GM23248 (cell line): Measurements from ENCODE around the gene CA11.

Experiments
- EZH2 ChIP-seq: fragments of 200-600 bp; sonication (generic); IDR thresholded peaks from 2 replicates; pipeline ENCODE4 v1.6.1; 2018; ENCODE audit warnings: antibody characterized with exemption, mild to moderate bottlenecking; ENCODE audit not compliant: insufficient read depth, poor library complexity, severe bottlenecking
- EZH2phosphoT487 ChIP-seq: fragments of 200-600 bp; sonication (generic); IDR thresholded peaks from 2 replicates; pipeline ENCODE4 v1.6.1; 2018; ENCODE audit warnings: antibody characterized with exemption, moderate library complexity, mild to moderate bottlenecking, low read depth; ENCODE audit not compliant: insufficient read depth

GRCh38 chr19:48689449-48689848 is 43.5 kb upstream of the CA11 start:
- TF ChIP-seq EZH2phosphoT487 (no peak), EZH2 (no peak)
